DND-41 (cell line): ENCODE data around the gene MICA.

Experiments
- ATAC-seq: fragments of 200-7000 bp; cut with Tn5 transposase; 3 replicates; pipeline ENCODE4 v1.9.1; 2021; ENCODE audit warnings: low read depth; ENCODE audit not compliant: insufficient read depth
- DNase-seq: peaks from one replicate; pipeline ENCODE4 v3.0.0-alpha.2; 2020
- H2AFZ ChIP-seq: 2 replicates; pipeline ENCODE4 v1.6.0; 2012; ENCODE audit warnings: low read depth, low read length
- H3K27ac ChIP-seq: 2 replicates; pipeline ENCODE4 v1.5.1; 2012; ENCODE audit warnings: low read length, inconsistent platforms
- H3K27me3 ChIP-seq: fragments of 200-600 bp; sonication (generic); 2 replicates; pipeline ENCODE4 v1.6.0; 2012; ENCODE audit warnings: low read length, mild to moderate bottlenecking, inconsistent platforms; ENCODE audit not compliant: insufficient read depth, poor library complexity
- H3K36me3 ChIP-seq: 2 replicates; pipeline ENCODE4 v1.5.1; 2012; ENCODE audit warnings: low read length, inconsistent platforms; ENCODE audit not compliant: insufficient read depth
- H3K4me1 ChIP-seq: 2 replicates; pipeline ENCODE4 v1.5.1; 2012; ENCODE audit warnings: mild to moderate bottlenecking, low read length; ENCODE audit not compliant: insufficient read depth
- H3K4me2 ChIP-seq: 2 replicates; pipeline ENCODE4 v1.6.0; 2012; ENCODE audit warnings: mild to moderate bottlenecking, moderate library complexity, low read length, inconsistent platforms; ENCODE audit not compliant: insufficient read depth
- H3K4me3 ChIP-seq, 2 experiments: fragments of 200-600 bp in 1 of 2; shearing (Covaris generic) in 1 of 2; 2 replicates each; pipeline ENCODE4 v1.5.1; 2012 to 2016; ENCODE audit warnings: inconsistent platforms in 2 of 2, low read length in 2 of 2, mild to moderate bottlenecking in 2 of 2, low read depth in 1 of 2, moderate library complexity in 1 of 2
- H3K79me2 ChIP-seq: 2 replicates; pipeline ENCODE4 v1.6.0; 2012; ENCODE audit warnings: low read length, inconsistent platforms; ENCODE audit not compliant: insufficient read depth
- H3K9ac ChIP-seq: 2 replicates; pipeline ENCODE4 v1.6.0; 2012; ENCODE audit warnings: low read depth, mild to moderate bottlenecking, inconsistent platforms, low read length, moderate library complexity
- H3K9me3 ChIP-seq: 2 replicates; pipeline ENCODE4 v1.5.1; 2012; ENCODE audit warnings: low read length, moderate library complexity, mild to moderate bottlenecking, inconsistent platforms; ENCODE audit not compliant: insufficient read depth, severe bottlenecking
- H4K20me1 ChIP-seq: 2 replicates; pipeline ENCODE4 v1.6.0; 2012; ENCODE audit warnings: low read length; ENCODE audit not compliant: insufficient read depth
- CTCF ChIP-seq: IDR thresholded peaks from 2 replicates; pipeline ENCODE4 v1.5.1; 2012; ENCODE audit warnings: borderline replicate concordance, low read length, moderate library complexity, mild to moderate bottlenecking; ENCODE audit not compliant: poor library complexity, severe bottlenecking; ENCODE audit errors: extremely low read depth
- EZH2 ChIP-seq: IDR thresholded peaks from 3 replicates; pipeline ENCODE4 v1.6.1; 2012; ENCODE audit warnings: borderline replicate concordance, low read depth, mild to moderate bottlenecking, moderate library complexity, low read length, inconsistent platforms; ENCODE audit not compliant: severe bottlenecking

MICA gene

GRCh38 chr6:31355583-31355948, 47.8 kb upstream of the MICA start:
- H3K9me3 ChIP-seq, result no peaks in the 10 kb centered on the region
- H3K36me3 ChIP-seq, result no peaks in the 10 kb centered on the region
- H3K4me2 ChIP-seq, result no peak overlapping the region
- H3K4me1 ChIP-seq, result peaks cover 9% of the 10 kb centered on the region
- H3K79me2 ChIP-seq, result no peaks in the 10 kb centered on the region
- no peak overlapping the region for H3K4me3 ChIP-seq
- H4K20me1 ChIP-seq, result no peaks in the 10 kb centered on the region
- TF ChIP-seq EZH2, result no peak
- TF ChIP-seq CTCF, result no peak
- peaks cover 16% of the 10 kb centered on the region for H3K27me3 ChIP-seq
- DNase-seq, result no peak
- no peak overlapping the region for H3K9ac ChIP-seq
- no peak overlapping the region for H2AFZ ChIP-seq
- ATAC-seq, result no peak
- no peak overlapping the region for H3K27ac ChIP-seq

- no peak for TF ChIP-seq EZH2
- no peak for TF ChIP-seq CTCF
- Histone ChIP-seq H3K9ac (peak overlapping the region; percentile 56), H3K4me2 (peak overlapping the region; percentile 59), H3K4me3 (peak overlapping the region in 1 of 2 experiments; percentile 60; a peak in 3 of 4 replicates), H3K36me3 (no peaks in the 10 kb centered on the region), H3K9me3 (no peaks in the 10 kb centered on the region), H2AFZ (peak overlapping the region; percentile 64; the same call in 1 of the 2 replicates), H3K79me2 (no peaks in the 10 kb centered on the region), H4K20me1 (no peaks in the 10 kb centered on the region), H3K4me1 (peaks cover 9% of the 10 kb centered on the region), H3K27ac (no peak overlapping the region), H3K27me3 (peaks cover 16% of the 10 kb centered on the region)
- no peak for ATAC-seq
- no peak for DNase-seq
These were observed 47.0 kb upstream of the MICA start for GRCh38 chr6:31356216-31356945.

- Histone ChIP-seq H2AFZ (peak within 1 kb of the TSS; percentile 64), H3K27me3 (peaks cover 16% of the 10 kb centered on the region), H3K4me1 (peaks cover 9% of the 10 kb centered on the region), H3K79me2 (no peaks in the 10 kb centered on the region), H3K36me3 (no peaks in the 10 kb centered on the region), H3K4me2 (peak within 1 kb of the TSS; percentile 59), H4K20me1 (no peaks in the 10 kb centered on the region), H3K9ac (peak within 1 kb of the TSS; percentile 56), H3K4me3 (peak within 1 kb of the TSS in 1 of 2 experiments; percentile 60; a peak in 3 of 4 replicates), H3K9me3 (no peaks in the 10 kb centered on the region), H3K27ac (no peak within 1 kb of the TSS)
- ATAC-seq, result peak; percentile 96
- peak; percentile 51 for DNase-seq
- TF ChIP-seq EZH2 (no peak), CTCF (no peak)
These were observed 46.4 kb upstream of the MICA start, which contains the start of gene HLA-B for GRCh38 chr6:31356946-31357466. TSS of gene HLA-B (minus strand) at chr6:31357179. CDS start at chr6:31357158, 21 bp downstream.
